ENCODE data around the gene TAOK2. TPM values are rescaled to one million over a fixed set of nuclear protein-coding genes. Genes with fewer than 3 reads are reported as not detected.

The TAOK2 gene
- total RNA-seq, 6 donors from 2014 or later, result 70.2 to 195 (median 81.5) TPM

DNA sequence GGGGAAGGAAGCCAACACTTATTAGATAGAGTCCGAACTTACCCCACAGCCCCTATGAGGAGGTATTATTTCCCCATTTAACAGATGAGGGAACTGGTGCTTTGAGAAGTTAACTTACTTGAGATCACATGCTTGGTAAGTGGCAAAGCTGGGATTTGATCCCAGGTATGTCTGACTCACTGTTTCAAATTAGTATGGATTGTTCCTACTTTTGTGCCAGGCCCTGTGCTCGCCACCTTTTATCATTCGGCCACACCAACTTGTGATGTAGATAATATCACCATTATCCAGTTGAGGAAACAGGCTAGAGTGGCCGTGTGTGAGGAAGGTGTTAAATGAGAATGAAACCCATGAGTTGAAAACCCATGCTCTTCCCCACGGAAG lies 11.1 kb downstream of the TAOK2 start:
- no peak for ATAC-seq (ENCODE audit: low FRiP score in 2 of 2)
- H3K27me3 ChIP-seq, result no peaks in the 10 kb centered on the region

DNA sequence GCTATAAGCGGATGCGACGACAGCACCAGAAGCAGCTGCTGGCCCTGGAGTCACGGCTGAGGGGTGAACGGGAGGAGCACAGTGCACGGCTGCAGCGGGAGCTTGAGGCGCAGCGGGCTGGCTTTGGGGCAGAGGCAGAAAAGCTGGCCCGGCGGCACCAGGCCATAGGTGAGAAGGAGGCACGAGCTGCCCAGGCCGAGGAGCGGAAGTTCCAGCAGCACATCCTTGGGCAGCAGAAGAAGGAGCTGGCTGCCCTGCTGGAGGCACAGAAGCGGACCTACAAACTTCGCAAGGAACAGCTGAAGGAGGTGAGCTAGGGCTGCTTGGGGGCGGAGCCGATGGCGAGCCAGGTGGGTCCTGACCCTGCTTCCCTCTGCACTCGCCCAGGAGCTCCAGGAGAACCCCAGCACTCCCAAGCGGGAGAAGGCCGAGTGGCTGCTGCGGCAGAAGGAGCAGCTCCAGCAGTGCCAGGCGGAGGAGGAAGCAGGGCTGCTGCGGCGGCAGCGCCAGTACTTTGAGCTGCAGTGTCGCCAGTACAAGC lies 11.7 kb downstream of the TAOK2 start:
- peak overlapping the region in 3 of 4 donors; percentile 73 to 86 (median 80) for H3K27ac ChIP-seq
- peak in 1 of 2 donors; percentile 72 for DNase-seq
- TF ChIP-seq EP300 (IDR thresholded peaks at IDR 0.05) (no peak), POLR2A (IDR thresholded peaks at IDR 0.05) (peak in 1 of 4 donors; percentile 4), POLR2AphosphoS5 (IDR thresholded peaks at IDR 0.05) (no peak)
- TF ChIP-seq, protein P1, sequence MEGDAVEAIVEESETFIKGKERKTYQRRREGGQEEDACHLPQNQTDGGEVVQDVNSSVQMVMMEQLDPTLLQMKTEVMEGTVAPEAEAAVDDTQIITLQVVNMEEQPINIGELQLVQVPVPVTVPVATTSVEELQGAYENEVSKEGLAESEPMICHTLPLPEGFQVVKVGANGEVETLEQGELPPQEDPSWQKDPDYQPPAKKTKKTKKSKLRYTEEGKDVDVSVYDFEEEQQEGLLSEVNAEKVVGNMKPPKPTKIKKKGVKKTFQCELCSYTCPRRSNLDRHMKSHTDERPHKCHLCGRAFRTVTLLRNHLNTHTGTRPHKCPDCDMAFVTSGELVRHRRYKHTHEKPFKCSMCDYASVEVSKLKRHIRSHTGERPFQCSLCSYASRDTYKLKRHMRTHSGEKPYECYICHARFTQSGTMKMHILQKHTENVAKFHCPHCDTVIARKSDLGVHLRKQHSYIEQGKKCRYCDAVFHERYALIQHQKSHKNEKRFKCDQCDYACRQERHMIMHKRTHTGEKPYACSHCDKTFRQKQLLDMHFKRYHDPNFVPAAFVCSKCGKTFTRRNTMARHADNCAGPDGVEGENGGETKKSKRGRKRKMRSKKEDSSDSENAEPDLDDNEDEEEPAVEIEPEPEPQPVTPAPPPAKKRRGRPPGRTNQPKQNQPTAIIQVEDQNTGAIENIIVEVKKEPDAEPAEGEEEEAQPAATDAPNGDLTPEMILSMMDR (IDR thresholded peaks at IDR 0.05), result no peak

More for the DNA sequence above, 11.1 kb downstream of the TAOK2 start:
- 76 to 83% methylated on average over 5 of the region's 5 CpGs for WGBS, 2 donors
- Histone ChIP-seq H3K27ac (peak overlapping the region in 3 of 4 donors; percentile 73 to 86 (median 80)), H3K36me3 (peaks cover 67 to 100% (median 91%) of the 10 kb centered on the region in 4 donors), H3K9me3 (no peaks in the 10 kb centered on the region), H3K4me1 (peaks cover 0 to 57% (median 38%) of the 10 kb centered on the region in 4 donors), H3K4me3 (no peak overlapping the region)
- TF ChIP-seq, protein P1 (IDR thresholded peaks at IDR 0.05), result no peak
- TF ChIP-seq POLR2AphosphoS5 (IDR thresholded peaks at IDR 0.05) (no peak), EP300 (IDR thresholded peaks at IDR 0.05) (no peak), POLR2A (IDR thresholded peaks at IDR 0.05) (no peak)
- no peak for DNase-seq

GRCh38 chr16:29986231-29986630 lies 12.6 kb downstream of the TAOK2 start:
- Histone ChIP-seq H3K4me1 (peaks cover 4 to 67% (median 43%) of the 10 kb centered on the region in 4 donors), H3K4me3 (no peak overlapping the region), H3K9me3 (no peaks in the 10 kb centered on the region), H3K36me3 (peaks cover 62 to 100% (median 91%) of the 10 kb centered on the region in 4 donors), H3K27ac (peak overlapping the region in 2 of 4 donors; percentile 82 to 86), H3K27me3 (no peaks in the 10 kb centered on the region)
- no peak for ATAC-seq (ENCODE audit: low FRiP score in 2 of 2)
- WGBS, 2 donors, result 93 to 95% methylated on average over 14 of the region's 20 CpGs
- no peak for DNase-seq
- TF ChIP-seq, protein P1 (IDR thresholded peaks at IDR 0.05), result no peak
- TF ChIP-seq POLR2A (IDR thresholded peaks at IDR 0.05) (no peak), POLR2AphosphoS5 (IDR thresholded peaks at IDR 0.05) (no peak), EP300 (IDR thresholded peaks at IDR 0.05) (no peak)

More for the DNA sequence above, 11.7 kb downstream of the TAOK2 start:
- Histone ChIP-seq H3K27me3 (no peaks in the 10 kb centered on the region), H3K4me3 (no peak overlapping the region), H3K9me3 (no peaks in the 10 kb centered on the region), H3K36me3 (peaks cover 62 to 100% (median 91%) of the 10 kb centered on the region in 4 donors), H3K4me1 (peaks cover 0 to 58% (median 35%) of the 10 kb centered on the region in 4 donors)
- no peak for ATAC-seq (ENCODE audit: low FRiP score in 2 of 2)
- 94 to 98% methylated on average over 21 to 28 of the region's 28 CpGs for WGBS, 2 donors

DNA sequence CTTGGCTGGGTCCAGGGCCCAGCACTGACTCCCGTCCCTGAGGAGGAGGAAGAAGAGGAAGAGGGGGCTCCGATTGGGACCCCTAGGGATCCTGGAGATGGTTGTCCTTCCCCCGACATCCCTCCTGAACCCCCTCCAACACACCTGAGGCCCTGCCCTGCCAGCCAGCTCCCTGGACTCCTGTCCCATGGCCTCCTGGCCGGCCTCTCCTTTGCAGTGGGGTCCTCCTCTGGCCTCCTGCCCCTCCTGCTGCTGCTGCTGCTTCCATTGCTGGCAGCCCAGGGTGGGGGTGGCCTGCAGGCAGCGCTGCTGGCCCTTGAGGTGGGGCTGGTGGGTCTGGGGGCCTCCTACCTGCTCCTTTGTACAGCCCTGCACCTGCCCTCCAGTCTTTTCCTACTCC lies 13.3 kb downstream of the TAOK2 start:
- H3K9me3 ChIP-seq, result no peaks in the 10 kb centered on the region
- 89 to 91% methylated on average over 5 of the region's 5 CpGs for WGBS, 2 donors
- ATAC-seq (ENCODE audit: low FRiP score in 2 of 2) (no peak), DNase-seq (no peak)
- no peak for TF ChIP-seq POLR2A (IDR thresholded peaks at IDR 0.05)
- no peak for TF ChIP-seq POLR2AphosphoS5 (IDR thresholded peaks at IDR 0.05)
- TF ChIP-seq EP300 (IDR thresholded peaks at IDR 0.05), result no peak
- TF ChIP-seq, protein P1 (IDR thresholded peaks at IDR 0.05), result no peak
- H3K4me1 ChIP-seq, result peaks cover 4 to 74% (median 50%) of the 10 kb centered on the region in 4 donors
- no peaks in the 10 kb centered on the region for H3K27me3 ChIP-seq
- H3K36me3 ChIP-seq, result peaks cover 55 to 100% (median 89%) of the 10 kb centered on the region in 4 donors
- peak overlapping the region in 1 of 4 donors; percentile 32 for H3K4me3 ChIP-seq
- H3K27ac ChIP-seq, result peak overlapping the region in 3 of 4 donors; percentile 46 to 86 (median 82)
